Lower leg skin (tissue), 4 donors: ENCODE data around the gene DLGAP5. TPM values are rescaled to one million over a fixed set of nuclear protein-coding genes. Genes with fewer than 3 reads are reported as not detected.

Experiments
- DNase-seq, 2 donors: peaks; one replicate each; pipeline ENCODE4 v3.0.0-alpha.2; 2019; ENCODE audit warnings: low spot score in 2 of 2
- H3K4me3 ChIP-seq: fragments of 200-600 bp; sonication (generic); 2 replicates; pipeline ENCODE4 v1.5.1; 2017; ENCODE audit warnings: mild to moderate bottlenecking, low read depth; ENCODE audit not compliant: poor library complexity, severe bottlenecking
- CTCF ChIP-seq, 3 donors: fragments of 450-650 bp; IDR thresholded peaks; one replicate each; pipeline ENCODE4 v1.5.1; 2016; ENCODE audit warnings: antibody characterized with exemption in 3 of 3, mild to moderate bottlenecking in 3 of 3, moderate library complexity in 2 of 3
- POLR2A ChIP-seq, 2 donors: fragments of 450-650 bp; IDR thresholded peaks; one replicate each; pipeline ENCODE4 v1.6.1; 2016 to 2017; ENCODE audit warnings: antibody characterized with exemption in 2 of 2, mild to moderate bottlenecking in 1 of 2, moderate library complexity in 1 of 2
- WGBS, 2 donors: methylation state at CpG; one replicate each; pipeline ENCODE4 v1.1.5; 2018; 5-methylcytosine and 5-hydroxymethylcytosine counted together
- intact Hi-C: fragments of 100-400 bp; cut with DNase I; formaldehyde crosslinking; loops from one replicate; pipeline ENCODE4 v1.15.0; 2023; ENCODE audit warnings: low total_unique reads
- total RNA-seq, 4 donors: library from RNA; depleted of rRNA; stranded (reverse); fragments of >200 nt; gene quantifications; one replicate each; pipeline ENCODE4 v1.1.0, GENCODE V29; 2016

DLGAP5 gene
- 1 to 10 TPM in 2 of 4 donors, under 1 TPM in 2; 0.53 to 2.4 (median 1.1) TPM for total RNA-seq

GRCh38 chr14:55191203-55192053, at the start of gene DLGAP5:
DLGAP5 (minus strand) TSS chr14:55191585; CDS start chr14:55189179, 2,406 bp downstream.
- intact Hi-C loops = no loop called here
- DNase-seq = peak; percentile 96 to 97
- peak within 1 kb of the TSS; percentile 16 for H3K4me3 ChIP-seq
- TF ChIP-seq CTCF (IDR thresholded peaks at IDR 0.05) (no peak), POLR2A (IDR thresholded peaks at IDR 0.05) (no peak)
- WGBS, 2 donors = 1% methylated on average over 45 to 46 of the region's 46 CpGs

GRCh38 chr14:55240526-55241178, 49.3 kb upstream of the DLGAP5 start:
- no peak overlapping the region for H3K4me3 ChIP-seq
- TF ChIP-seq POLR2A (IDR thresholded peaks at IDR 0.05) = no peak
- TF ChIP-seq CTCF (IDR thresholded peaks at IDR 0.05) = no peak
- WGBS, 2 donors = 36 to 45% methylated on average over 33 of the region's 33 CpGs
- intact Hi-C loops = no loop called here
- DNase-seq = no peak

- no peak overlapping the region for H3K4me3 ChIP-seq
- DNase-seq = no peak
- intact Hi-C loops = no loop called here
- TF ChIP-seq POLR2A (IDR thresholded peaks at IDR 0.05) (no peak), CTCF (IDR thresholded peaks at IDR 0.05) (no peak)
- WGBS, 2 donors = 80 to 86% methylated on average over 1 of the region's 1 CpG
Observed at GRCh38 chr14:55239320-55239719, 47.9 kb upstream of the DLGAP5 start.

GRCh38 chr14:55238019-55238680, 46.8 kb upstream of the DLGAP5 start:
- intact Hi-C loops = no loop called here
- WGBS, 2 donors = 80 to 84% methylated on average over 12 of the region's 12 CpGs
- DNase-seq = no peak
- TF ChIP-seq CTCF (IDR thresholded peaks at IDR 0.05) = no peak
- H3K4me3 ChIP-seq = no peak overlapping the region

GRCh38 chr14:55233591-55233990, 42.2 kb upstream of the DLGAP5 start:
- H3K4me3 ChIP-seq = no peak overlapping the region
- intact Hi-C loops = no loop called here
- WGBS, 2 donors = 47 to 49% methylated on average over 3 of the region's 3 CpGs
- DNase-seq = no peak
- TF ChIP-seq POLR2A (IDR thresholded peaks at IDR 0.05) (no peak), CTCF (IDR thresholded peaks at IDR 0.05) (no peak)
